Mesothelial cell of epicardium (in vitro differentiated cells): ENCODE measurements around the gene SH3RF3. TPM values are rescaled to one million over a fixed set of nuclear protein-coding genes. Genes with fewer than 3 reads are reported as not detected.
A peak's percentile ranks its signal among the peaks of the same experiment; 100 is the strongest.

Experiments
- DNase-seq, 2 experiments: peaks; one replicate each; pipeline ENCODE4 v3.0.0; 2021; ENCODE audit warnings: low spot score in 2 of 2; ENCODE audit not compliant: unreplicated experiment in 2 of 2
- H3K27ac Mint-ChIP-seq: 2 replicates; pipeline ENCODE4 v1.8.0; 2021; ENCODE audit warnings: mixed read lengths
- H3K27me3 Mint-ChIP-seq: 2 replicates; pipeline ENCODE4 v1.8.0; 2021; ENCODE audit warnings: low read depth, mixed read lengths
- H3K36me3 Mint-ChIP-seq: 2 replicates; pipeline ENCODE4 v1.8.0; 2021; ENCODE audit warnings: mixed read lengths
- H3K4me1 Mint-ChIP-seq: 2 replicates; pipeline ENCODE4 v1.8.0; 2021; ENCODE audit warnings: mixed read lengths
- H3K4me3 Mint-ChIP-seq: 2 replicates; pipeline ENCODE4 v1.8.0; 2021; ENCODE audit warnings: mild to moderate bottlenecking, moderate library complexity, mixed read lengths
- H3K9me3 Mint-ChIP-seq: 2 replicates; pipeline ENCODE4 v1.8.0; 2021; ENCODE audit warnings: mixed read lengths
- total RNA-seq: library from RNA; stranded (reverse); gene quantifications from 3 replicates; pipeline ENCODE4 v1.2.1, GENCODE V29; 2021
- TF ChIP-seq, protein P1 (sequence below): fragments of 200-600 bp; sonication (generic); IDR thresholded peaks from one replicate; pipeline ENCODE4 v1.5.0; 2021; ENCODE audit warnings: antibody characterized with exemption; ENCODE audit not compliant: unreplicated experiment

The SH3RF3 gene
- total RNA-seq, 1 donor from 2014 or later = 2.7 TPM

DNA sequence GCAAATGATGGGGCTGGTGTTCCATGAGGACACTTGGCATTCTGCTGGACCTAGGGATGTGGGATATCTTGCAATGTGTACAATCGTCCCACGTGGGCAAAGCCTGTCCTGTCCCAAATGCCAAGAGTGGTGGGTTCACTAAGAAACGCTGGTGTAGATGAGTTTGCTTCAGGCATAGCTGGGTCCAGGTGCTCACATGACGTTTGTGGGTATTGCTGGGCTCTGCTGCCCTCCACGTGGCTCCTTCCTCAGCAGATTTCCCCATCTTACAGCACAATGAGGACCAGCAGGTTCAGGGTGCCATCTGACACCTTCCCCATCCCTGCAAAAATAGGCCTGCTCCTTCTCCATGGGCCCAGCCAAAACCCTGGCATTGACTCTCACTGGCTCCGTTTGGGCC lies 378.8 kb downstream of the SH3RF3 start:
- Mint-ChIP-seq H3K27ac (no peak overlapping the region), H3K4me1 (no peaks in the 10 kb centered on the region)

DNA sequence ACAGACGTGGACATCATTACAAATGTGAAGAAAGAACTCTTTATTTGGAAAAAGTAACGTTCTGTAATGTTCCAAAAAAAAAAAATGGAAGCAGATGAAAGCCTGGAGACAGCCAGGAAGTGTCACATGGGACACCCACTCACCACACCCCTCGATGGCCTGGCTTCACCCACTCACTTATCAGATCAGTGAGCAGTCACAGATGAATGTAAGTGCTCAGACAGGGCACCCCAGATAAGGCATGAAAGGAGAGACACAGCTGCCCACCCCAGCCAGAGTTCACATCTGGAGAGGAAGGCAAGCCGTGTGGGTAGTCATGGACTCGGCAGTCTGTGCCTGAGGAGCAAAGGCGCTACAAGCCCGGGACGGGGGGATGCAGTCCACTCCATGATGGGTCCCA lies 379.6 kb downstream of the SH3RF3 start:
- Mint-ChIP-seq H3K4me1 (no peaks in the 10 kb centered on the region), H3K4me3 (no peak overlapping the region), H3K27ac (no peak overlapping the region), H3K9me3 (peaks cover 3% of the 10 kb centered on the region), H3K27me3 (no peaks in the 10 kb centered on the region), H3K36me3 (peaks cover 2% of the 10 kb centered on the region)
- TF ChIP-seq, protein P1, sequence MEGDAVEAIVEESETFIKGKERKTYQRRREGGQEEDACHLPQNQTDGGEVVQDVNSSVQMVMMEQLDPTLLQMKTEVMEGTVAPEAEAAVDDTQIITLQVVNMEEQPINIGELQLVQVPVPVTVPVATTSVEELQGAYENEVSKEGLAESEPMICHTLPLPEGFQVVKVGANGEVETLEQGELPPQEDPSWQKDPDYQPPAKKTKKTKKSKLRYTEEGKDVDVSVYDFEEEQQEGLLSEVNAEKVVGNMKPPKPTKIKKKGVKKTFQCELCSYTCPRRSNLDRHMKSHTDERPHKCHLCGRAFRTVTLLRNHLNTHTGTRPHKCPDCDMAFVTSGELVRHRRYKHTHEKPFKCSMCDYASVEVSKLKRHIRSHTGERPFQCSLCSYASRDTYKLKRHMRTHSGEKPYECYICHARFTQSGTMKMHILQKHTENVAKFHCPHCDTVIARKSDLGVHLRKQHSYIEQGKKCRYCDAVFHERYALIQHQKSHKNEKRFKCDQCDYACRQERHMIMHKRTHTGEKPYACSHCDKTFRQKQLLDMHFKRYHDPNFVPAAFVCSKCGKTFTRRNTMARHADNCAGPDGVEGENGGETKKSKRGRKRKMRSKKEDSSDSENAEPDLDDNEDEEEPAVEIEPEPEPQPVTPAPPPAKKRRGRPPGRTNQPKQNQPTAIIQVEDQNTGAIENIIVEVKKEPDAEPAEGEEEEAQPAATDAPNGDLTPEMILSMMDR = no peak
- no peak for DNase-seq

More for the DNA sequence above, 378.8 kb downstream of the SH3RF3 start:
- no peak for DNase-seq
- Mint-ChIP-seq H3K36me3 (peaks cover 2% of the 10 kb centered on the region), H3K9me3 (peaks cover 3% of the 10 kb centered on the region), H3K4me3 (no peak overlapping the region), H3K27me3 (no peaks in the 10 kb centered on the region)
- TF ChIP-seq, protein P1 = no peak

DNA sequence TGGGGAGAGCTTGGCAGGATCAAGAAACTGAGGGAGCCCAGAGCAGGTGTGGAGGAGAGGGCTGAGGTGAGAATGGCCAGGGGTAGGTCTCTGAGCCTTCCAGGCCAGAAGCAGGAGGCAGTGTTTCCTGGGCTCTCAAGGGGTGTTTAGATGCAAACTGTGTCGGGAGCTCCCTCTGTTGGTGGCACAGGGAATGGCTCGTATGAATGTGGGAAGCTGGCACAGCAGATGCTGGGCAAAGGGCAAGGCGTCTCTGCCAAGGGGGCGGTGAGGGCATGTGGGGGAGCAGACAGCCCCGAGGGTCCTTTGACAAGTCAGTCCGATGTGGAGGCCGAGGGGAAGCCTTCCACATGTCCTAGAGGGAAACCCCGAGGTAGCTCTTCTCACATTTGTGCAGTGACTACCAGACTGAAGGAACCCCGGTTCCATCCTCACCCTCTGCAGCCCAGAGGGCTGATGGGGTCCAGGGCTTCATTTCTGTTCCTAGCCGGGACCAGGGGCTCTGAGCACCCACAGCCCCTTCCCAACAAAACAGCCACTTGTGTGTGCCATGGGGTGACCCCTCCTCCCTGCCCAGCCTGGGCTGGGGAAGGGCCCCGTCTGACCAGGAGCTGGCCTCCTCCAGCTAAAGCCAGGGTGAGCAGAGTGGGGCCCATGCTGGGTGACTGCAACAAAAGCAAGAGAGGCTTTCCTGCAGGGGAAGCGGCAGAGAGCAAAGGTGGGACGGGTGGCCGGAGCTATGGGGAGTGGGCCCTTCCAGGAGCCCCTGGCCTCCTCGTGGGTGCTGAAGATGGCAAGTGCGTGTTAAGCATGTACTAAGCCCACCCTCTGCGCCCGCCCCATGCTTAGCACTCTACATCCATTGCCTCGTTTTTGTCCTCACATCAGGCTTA lies 381.4 kb downstream of the SH3RF3 start:
- H3K4me3 Mint-ChIP-seq = no peak overlapping the region
- no peaks in the 10 kb centered on the region for H3K4me1 Mint-ChIP-seq
- no peak overlapping the region for H3K27ac Mint-ChIP-seq
- H3K36me3 Mint-ChIP-seq = peaks cover 2% of the 10 kb centered on the region
- peaks cover 3% of the 10 kb centered on the region for H3K9me3 Mint-ChIP-seq
- H3K27me3 Mint-ChIP-seq = no peaks in the 10 kb centered on the region
- peak; percentile 41 to 83 for DNase-seq
- TF ChIP-seq, protein P1 = peak; percentile 87

DNA sequence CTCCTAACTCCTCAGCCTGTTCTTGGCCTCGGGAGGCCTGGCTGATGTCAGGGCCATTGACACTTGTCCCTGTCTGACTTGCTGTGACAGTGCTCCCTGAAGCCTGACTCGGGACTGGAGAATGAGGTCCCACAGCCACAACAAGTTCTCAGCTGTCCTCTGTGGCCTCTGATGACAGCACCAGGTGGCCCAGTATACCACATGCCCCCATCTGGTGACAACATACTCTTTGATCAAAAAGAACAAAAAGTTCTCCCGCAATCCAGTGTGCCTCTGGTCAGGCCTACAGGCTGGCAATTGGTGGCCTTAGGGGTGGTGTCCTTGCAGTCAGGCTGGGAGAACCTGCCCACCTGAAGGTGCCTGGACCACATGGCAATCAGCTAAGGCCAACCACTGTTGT lies 382.2 kb downstream of the SH3RF3 start:
- Mint-ChIP-seq H3K27ac (no peak overlapping the region), H3K4me1 (no peaks in the 10 kb centered on the region), H3K9me3 (peaks cover 3% of the 10 kb centered on the region), H3K27me3 (no peaks in the 10 kb centered on the region), H3K4me3 (no peak overlapping the region), H3K36me3 (peaks cover 2% of the 10 kb centered on the region)
- DNase-seq = no peak
- TF ChIP-seq, protein P1 = no peak

DNA sequence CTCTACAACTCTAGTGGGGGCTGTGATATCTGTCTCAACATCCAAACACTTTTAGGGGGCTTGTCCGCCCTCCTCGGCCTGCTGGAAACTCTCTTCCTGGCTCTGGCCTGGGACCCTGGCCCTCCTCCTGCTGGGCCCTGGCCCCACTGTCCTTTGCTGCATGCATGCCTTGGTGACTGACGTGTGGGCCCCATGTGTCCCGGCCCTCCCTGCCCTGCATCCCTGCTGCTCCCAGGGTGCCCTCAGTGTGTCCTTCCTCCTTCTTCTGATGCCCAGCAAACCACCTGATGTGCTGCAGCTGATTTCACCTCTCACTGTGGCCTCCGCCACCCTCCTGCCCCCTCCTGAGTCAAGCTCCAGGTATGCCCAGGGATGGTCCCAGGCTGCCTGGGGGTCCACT lies 383.1 kb downstream of the SH3RF3 start:
- no peaks in the 10 kb centered on the region for H3K4me1 Mint-ChIP-seq
- H3K27ac Mint-ChIP-seq = no peak overlapping the region
- peaks cover 3% of the 10 kb centered on the region for H3K9me3 Mint-ChIP-seq
- TF ChIP-seq, protein P1 = no peak
- no peak for DNase-seq
- no peaks in the 10 kb centered on the region for H3K27me3 Mint-ChIP-seq
- no peak overlapping the region for H3K4me3 Mint-ChIP-seq
- H3K36me3 Mint-ChIP-seq = peaks cover 2% of the 10 kb centered on the region
